Activated CD8-positive, alpha-beta memory T cell treated with anti-CD3 and anti-CD28 coated beads, Interleukin-2, amount 50 U/mL, for 1 hour (primary cell): Measurements from ENCODE around the gene CLSTN3.
"Not testable (repeated sequence)": the region's sequence is repeated elsewhere in the genome, so short reads cannot be mapped to it uniquely, and the experiment has no call there.

Experiments used
- DNase-seq: peaks from one replicate; pipeline ENCODE4 v3.0.0-alpha.2; 2020; ENCODE audit errors: extremely low read depth

The CLSTN3 gene

GRCh38 chr12:7103837-7104584 lies 26.2 kb upstream of the CLSTN3 start:
- DNase-seq = no peak

DNA sequence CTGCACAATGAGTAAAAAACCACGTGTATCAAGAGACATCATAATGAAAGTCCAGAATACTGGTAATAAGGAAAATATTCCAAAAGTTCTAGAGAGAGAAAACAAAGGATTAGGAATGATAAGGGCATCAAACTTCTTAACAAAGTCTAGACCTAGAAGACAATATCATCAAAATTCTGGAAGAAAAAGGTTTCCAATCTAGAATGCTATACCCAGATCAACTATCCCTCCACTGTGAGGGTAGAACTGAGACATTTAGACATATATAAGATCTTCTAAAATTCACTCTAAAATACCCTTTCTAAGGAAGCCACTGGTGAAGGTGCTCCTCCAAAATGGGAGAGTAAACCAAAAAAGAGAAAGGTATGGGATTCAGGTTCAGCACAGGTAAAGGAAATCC lies 24.1 kb upstream of the CLSTN3 start:
- no peak for DNase-seq

DNA sequence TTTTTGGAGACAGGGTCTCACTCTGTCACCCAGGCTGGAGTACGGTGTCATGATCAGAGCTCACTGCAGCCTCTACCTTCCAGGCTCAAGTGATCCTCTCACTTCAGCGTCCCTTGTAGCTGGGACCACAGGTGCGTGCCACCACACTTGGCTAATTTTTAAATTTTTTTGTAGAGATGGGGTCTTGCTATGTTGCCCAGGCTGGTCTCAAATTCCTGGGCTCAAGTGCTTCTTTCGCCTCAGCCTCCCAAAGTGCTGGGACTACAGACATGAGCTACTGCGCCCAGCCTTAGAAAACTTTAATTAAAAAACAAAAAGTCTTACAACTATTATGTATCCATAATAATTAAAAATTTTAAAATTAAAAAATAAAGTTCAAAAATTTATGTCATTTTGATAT lies 23.0 kb upstream of the CLSTN3 start:
- DNase-seq = not testable (repeated sequence)

- DNase-seq = no peak
Observed at GRCh38 chr12:7107636-7108002, 22.6 kb upstream of the CLSTN3 start.

- DNase-seq = no peak
Observed at GRCh38 chr12:7108003-7108795, 22.0 kb upstream of the CLSTN3 start.

DNA sequence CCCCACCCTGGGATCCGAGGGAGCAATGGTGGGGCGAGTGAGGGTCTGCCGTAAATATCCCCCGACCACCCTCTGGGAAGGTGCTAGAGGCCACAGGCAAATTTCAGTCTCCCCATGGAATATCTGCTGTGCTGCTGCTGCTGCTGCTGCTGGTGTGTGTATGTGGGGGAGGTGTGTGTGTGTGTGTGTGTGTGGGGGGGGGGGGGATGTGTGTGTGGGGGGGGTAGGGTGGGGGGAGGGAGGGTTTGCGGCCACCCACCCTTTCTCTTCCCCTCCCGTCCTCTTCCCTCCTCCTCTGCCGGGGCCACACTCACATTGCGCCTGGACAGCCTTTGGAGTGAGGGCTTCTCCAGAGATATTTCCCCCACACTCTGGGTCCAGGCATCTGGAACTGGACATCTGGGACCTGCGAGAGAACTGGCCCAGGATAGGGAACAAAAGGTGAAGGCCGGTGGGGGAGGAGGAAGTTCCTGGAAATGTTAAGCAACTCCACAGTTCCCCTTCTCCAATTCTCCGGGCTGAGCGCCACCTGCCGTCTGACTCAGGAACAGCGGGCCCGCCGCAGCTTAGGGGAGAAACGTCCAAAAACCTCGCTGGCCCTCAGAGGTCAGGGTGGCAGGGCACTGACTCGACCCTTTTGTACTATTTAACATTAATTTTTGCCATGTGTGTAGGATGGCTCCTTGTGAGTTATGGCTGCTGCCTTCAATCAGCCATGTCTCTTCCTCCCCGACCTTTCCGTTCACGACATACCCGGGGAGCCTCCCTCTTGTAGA lies 21.2 kb upstream of the CLSTN3 start, which contains the start of gene C1RL:
TSS of gene C1RL (minus strand) at position 419 of the 776 bp plus-strand sequence. CDS start at position 385, 34 bp downstream.
- no peak for DNase-seq

DNA sequence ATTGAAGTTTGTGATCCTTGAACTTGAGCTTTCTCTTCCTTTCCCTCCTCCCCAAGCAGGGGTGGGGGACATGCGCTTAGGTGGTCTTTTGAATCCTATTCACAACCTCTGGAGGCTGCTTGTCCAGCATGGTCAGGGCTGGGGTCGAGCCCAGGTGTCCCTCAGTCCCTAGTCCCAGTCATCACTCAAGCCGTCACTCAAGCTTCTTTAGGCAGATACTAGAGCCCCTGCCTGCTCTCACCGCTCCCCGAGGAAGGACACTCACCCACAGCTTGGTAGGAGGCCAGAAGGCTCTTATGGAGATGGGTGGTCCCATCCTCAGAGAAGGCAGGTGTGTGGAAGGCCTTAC lies 20.6 kb upstream of the CLSTN3 start:
- no peak for DNase-seq

- DNase-seq = no peak
Observed at GRCh38 chr12:7110661-7111060, 19.5 kb upstream of the CLSTN3 start.

DNA sequence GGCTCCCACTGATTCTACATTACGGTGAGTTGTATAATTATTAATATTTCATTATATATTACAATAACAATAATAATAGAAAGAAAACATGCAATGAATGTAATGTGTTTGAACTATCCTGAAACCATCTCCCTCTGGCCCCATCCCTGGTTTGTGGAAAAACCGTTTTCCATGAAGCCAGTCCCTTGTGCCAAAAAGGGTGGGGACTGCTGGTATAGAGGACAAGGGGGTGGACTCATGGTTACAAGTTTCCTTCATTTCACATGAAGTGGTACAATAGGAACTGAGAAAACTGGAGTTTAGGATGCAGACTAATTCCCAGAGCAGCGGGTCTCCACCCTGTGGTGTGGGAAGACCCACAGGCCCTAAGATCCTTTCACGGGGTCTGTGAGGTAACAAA lies 18.1 kb upstream of the CLSTN3 start:
- no peak for DNase-seq

DNA sequence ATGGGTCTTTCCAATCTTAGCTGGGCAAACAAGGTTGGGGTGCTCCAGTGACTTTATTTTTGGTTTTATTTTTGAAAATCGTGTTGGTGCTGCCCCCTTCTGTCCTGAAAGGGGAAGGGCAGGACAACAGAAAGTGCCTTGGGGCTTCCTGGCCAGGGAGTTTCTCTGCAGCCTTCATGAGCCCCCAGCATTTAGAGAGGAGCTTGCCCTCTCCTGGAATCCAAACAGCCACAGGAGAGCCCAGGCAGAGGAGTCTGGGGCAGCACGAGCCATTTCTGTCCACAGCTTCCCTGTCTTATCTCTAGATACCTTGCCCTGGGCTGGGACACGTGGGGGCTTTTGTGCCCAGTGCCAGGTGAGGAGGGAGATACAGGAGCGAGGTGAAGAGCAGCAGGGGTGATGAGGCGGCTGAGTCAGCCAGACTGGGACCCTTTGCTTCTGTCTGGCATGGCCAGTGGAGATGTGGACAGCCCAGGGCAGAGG lies 16.7 kb upstream of the CLSTN3 start:
- DNase-seq = no peak

DNA sequence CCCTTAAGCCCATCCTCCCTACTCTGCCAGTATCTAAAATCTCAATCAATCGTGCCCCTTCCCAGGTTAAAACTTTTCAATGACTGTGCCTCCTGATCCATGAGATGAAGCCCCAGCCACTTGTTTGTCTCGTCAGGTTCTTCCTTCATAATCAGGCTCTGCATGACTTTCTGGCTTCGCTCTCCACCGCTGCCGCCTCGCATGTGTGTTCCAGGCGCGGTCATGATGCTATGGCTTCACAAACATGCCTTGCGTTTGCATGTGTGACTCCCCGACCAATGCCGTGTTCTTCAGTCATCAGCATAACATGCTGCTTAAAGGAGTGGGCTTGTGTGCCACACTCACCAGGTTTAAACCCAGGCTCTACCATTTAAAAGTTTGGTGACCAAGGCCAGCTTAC lies 16.2 kb upstream of the CLSTN3 start:
- DNase-seq = no peak

DNA sequence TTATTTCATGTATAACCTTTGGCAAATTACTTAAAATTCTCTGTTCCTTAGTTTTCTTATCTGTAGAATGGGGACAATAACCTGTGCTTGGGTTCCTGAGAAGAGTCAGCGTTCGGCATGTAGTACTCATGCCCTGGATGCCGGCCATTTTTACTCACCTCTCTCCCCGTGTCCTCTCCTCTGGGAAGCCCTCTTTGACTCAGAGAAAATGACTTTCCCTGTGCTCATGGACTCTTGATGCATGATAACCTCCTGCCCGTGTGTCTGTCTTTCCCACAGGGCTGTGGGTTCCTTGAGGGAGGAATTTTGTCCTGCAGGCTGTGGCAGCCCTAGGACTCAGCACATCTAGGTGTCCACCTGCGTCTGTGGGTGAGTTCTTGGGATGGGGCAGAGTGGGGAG lies 15.3 kb upstream of the CLSTN3 start:
- no peak for DNase-seq

DNA sequence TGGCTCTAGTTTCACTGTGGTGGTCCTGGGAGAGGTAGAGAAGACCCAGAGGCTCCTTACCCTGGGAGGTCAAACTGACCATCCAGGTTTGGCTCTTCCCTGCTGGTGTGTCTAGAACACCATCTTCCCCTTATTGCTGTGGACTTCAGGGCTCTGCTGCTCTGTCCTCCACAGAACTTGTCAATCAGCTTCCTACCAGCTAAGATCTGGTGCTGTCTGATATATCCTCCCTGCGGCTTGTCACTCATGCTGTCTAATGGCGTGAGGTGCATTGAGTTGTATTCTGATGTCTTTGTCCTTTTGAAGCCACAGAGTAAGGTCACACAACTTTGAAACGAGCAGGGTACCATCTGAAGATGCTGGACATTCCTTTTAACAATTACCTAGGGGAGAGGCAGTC lies 14.0 kb upstream of the CLSTN3 start:
- DNase-seq = no peak

- no peak for DNase-seq
Observed at GRCh38 chr12:7116916-7117315, 13.3 kb upstream of the CLSTN3 start.

- DNase-seq = no peak
Observed at GRCh38 chr12:7117670-7118069, 12.5 kb upstream of the CLSTN3 start.

- DNase-seq = no peak
Observed at GRCh38 chr12:7118881-7119280, 11.3 kb upstream of the CLSTN3 start.

- no peak for DNase-seq
Observed at GRCh38 chr12:7120166-7120565, 10.0 kb upstream of the CLSTN3 start.

- no peak for DNase-seq
Observed at GRCh38 chr12:7121324-7121723, 8.8 kb upstream of the CLSTN3 start.

GRCh38 chr12:7122811-7123769 lies 7.1 kb upstream of the CLSTN3 start:
- DNase-seq = no peak

DNA sequence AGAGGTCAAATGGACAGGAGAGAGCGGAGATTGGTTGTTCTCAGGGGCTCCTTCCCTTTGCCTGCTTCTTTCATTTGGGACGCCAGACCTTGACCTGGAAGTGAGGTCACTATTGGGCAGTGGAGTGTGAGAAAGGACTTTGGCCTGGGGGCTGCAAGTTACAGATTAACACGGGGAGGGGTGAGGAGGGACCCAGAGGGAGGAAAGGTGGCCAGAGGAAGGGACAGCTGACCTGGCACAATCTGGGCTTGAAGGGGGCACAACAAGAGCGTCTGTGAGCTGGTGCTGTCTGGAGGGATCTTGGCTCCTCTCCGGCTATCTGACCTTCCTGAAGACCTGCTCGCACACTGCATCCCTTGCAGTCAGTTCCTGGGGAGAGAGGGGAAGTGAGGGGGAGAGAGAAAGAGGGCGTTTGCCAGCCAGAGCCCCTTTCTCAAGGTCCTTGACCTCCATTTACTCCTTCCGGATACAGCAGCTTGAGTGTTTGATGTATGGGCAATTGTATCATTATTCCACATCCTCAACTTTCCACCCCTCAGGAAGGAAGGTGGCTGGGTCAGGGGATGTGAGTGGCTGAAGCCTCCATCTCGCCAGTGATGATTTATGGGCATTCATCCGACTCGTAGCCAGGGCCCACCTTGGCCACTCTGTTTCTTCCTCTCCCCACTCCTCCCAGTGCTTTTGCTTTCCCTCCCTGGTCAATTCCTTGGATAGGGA lies 6.2 kb upstream of the CLSTN3 start:
- no peak for DNase-seq
